Fibroblast of villous mesenchyme (primary cell): Measurements from ENCODE around the gene P4HB. TPM values are rescaled to one million over a fixed set of nuclear protein-coding genes. Genes with fewer than 3 reads are reported as not detected.
A peak's percentile ranks its signal among the peaks of the same experiment; 100 is the strongest.

Experiments
- DNase-seq: peaks from one replicate; pipeline ENCODE4 v3.0.0-alpha.2; 2010; ENCODE audit warnings: low read depth
- H3K4me3 ChIP-seq: 2 replicates; pipeline ENCODE4 v1.5.1; 2011; ENCODE audit warnings: low read depth, mild to moderate bottlenecking, low read length
- total RNA-seq: library from RNA; depleted of rRNA; stranded (reverse); fragments of >200 nt; gene quantifications from 2 replicates; pipeline ENCODE4 v1.2.3, GENCODE V29; 2012
- TF ChIP-seq, protein P1 (sequence below): IDR thresholded peaks from 2 replicates; pipeline ENCODE4 v1.5.1; 2012; ENCODE audit warnings: low read depth, mild to moderate bottlenecking, low read length; ENCODE audit not compliant: insufficient read depth

P4HB gene
- total RNA-seq, 1 donor: 735 TPM

DNA sequence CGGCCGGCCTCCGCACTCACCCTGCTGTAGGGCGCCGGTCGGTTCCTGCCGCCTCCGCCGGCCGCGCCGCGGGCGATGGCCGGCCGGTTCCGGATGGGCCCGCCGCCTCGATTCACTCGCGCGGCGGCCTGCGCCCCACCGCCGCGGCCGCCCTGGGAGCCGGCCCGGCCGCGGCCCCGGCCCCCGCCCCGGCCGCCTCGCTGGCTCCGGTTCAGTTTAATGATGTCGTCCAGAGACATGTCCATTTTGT lies 30.9 kb upstream of the P4HB start:
- no peak for DNase-seq
- TF ChIP-seq, protein P1, sequence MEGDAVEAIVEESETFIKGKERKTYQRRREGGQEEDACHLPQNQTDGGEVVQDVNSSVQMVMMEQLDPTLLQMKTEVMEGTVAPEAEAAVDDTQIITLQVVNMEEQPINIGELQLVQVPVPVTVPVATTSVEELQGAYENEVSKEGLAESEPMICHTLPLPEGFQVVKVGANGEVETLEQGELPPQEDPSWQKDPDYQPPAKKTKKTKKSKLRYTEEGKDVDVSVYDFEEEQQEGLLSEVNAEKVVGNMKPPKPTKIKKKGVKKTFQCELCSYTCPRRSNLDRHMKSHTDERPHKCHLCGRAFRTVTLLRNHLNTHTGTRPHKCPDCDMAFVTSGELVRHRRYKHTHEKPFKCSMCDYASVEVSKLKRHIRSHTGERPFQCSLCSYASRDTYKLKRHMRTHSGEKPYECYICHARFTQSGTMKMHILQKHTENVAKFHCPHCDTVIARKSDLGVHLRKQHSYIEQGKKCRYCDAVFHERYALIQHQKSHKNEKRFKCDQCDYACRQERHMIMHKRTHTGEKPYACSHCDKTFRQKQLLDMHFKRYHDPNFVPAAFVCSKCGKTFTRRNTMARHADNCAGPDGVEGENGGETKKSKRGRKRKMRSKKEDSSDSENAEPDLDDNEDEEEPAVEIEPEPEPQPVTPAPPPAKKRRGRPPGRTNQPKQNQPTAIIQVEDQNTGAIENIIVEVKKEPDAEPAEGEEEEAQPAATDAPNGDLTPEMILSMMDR: no peak
- H3K4me3 ChIP-seq: peak overlapping the region; percentile 84

GRCh38 chr17:81890447-81891302 lies 30.3 kb upstream of the P4HB start:
- DNase-seq: peak; percentile 19
- TF ChIP-seq, protein P1: peak; percentile 12
- H3K4me3 ChIP-seq: peak overlapping the region; percentile 84

- no peak for DNase-seq
- peak overlapping the region; percentile 9 for H3K4me3 ChIP-seq
Measured at GRCh38 chr17:81889602-81890001, 29.3 kb upstream of the P4HB start.

DNA sequence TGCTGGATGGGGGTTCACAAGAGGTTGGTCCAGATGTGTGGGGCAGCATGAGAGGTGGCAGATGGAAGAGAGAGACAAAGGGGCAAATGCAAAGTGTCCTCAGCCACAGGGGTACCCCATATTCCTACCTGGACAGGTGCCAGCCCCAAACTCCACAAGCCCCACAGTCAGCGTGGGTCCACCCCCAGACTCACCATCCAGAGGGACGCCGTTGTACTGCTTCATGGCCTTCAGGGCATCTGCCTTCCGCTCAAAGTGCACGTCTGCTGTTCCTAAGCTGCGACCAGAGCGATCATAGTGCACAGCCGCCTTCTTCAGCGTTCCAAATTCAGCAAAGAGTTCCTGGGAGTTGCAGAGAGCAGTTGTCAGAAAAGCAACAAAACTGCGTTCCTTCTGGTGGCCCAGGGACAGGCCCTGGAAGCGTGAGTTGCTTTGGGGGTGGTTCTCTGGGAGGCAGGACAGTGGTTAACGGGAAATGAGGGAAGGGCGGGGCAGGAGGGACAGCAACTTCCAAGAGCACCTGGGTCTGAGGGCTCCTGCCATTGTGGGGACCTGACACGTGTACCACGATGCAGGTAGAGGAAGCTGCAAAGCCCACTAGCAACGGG lies 28.8 kb upstream of the P4HB start:
- H3K4me3 ChIP-seq: no peak overlapping the region
- DNase-seq: no peak
- TF ChIP-seq, protein P1: no peak

More at GRCh38 chr17:81889602-81890001, 29.3 kb upstream of the P4HB start:
- TF ChIP-seq, protein P1: no peak

GRCh38 chr17:81888105-81888987 lies 28.0 kb upstream of the P4HB start:
- H3K4me3 ChIP-seq: no peak overlapping the region
- DNase-seq: no peak
- TF ChIP-seq, protein P1: no peak

GRCh38 chr17:81885869-81886548 lies 25.7 kb upstream of the P4HB start:
- DNase-seq: no peak
- H3K4me3 ChIP-seq: no peak overlapping the region
- TF ChIP-seq, protein P1: no peak
